ENCODE data around the gene ROGDI.
"Not testable (repeated sequence)": the region's sequence is repeated elsewhere in the genome, so short reads cannot be mapped to it uniquely, and the experiment has no call there.

Gene ROGDI

GRCh38 chr16:4792951-4793513 is 9.4 kb downstream of the ROGDI start:
- no peaks in the 10 kb centered on the region for H3K9me3 ChIP-seq (ENCODE audit: control insufficient read depth, insufficient read depth, low read length)
- no peaks in the 10 kb centered on the region for H3K4me1 ChIP-seq (ENCODE audit: control insufficient read depth, insufficient read depth, low read length)
- no peak for DNase-seq (ENCODE audit: low read depth, low spot score)
- no peaks in the 10 kb centered on the region for H3K36me3 ChIP-seq (ENCODE audit: control insufficient read depth, insufficient read depth, low read length)
- no peak overlapping the region for H3K4me3 ChIP-seq (ENCODE audit: low read length)
- no peak overlapping the region for H3K27ac ChIP-seq (ENCODE audit: low read length)
- WGBS (ENCODE audit: insufficient coverage, insufficient read length): no CpG with 5 or more reads among the region's 13 CpGs
- no peaks in the 10 kb centered on the region for H3K27me3 ChIP-seq (ENCODE audit: control insufficient read depth, insufficient read depth, low read length)

GRCh38 chr16:4790871-4791270 is 11.6 kb downstream of the ROGDI start:
- no peak overlapping the region for H3K4me3 ChIP-seq (ENCODE audit: low read length)
- H3K36me3 ChIP-seq (ENCODE audit: control insufficient read depth, insufficient read depth, low read length): no peaks in the 10 kb centered on the region
- H3K4me1 ChIP-seq (ENCODE audit: control insufficient read depth, insufficient read depth, low read length): no peaks in the 10 kb centered on the region
- no peak overlapping the region for H3K27ac ChIP-seq (ENCODE audit: low read length)
- no peak for DNase-seq (ENCODE audit: low read depth, low spot score)
- no peaks in the 10 kb centered on the region for H3K27me3 ChIP-seq (ENCODE audit: control insufficient read depth, insufficient read depth, low read length)
- H3K9me3 ChIP-seq (ENCODE audit: control insufficient read depth, insufficient read depth, low read length): no peaks in the 10 kb centered on the region
- WGBS (ENCODE audit: insufficient coverage, insufficient read length): no CpG with 5 or more reads among the region's 10 CpGs

- H3K27me3 ChIP-seq (ENCODE audit: control insufficient read depth, insufficient read depth, low read length): no peaks in the 10 kb centered on the region
- no peak overlapping the region for H3K4me3 ChIP-seq (ENCODE audit: low read length)
- H3K27ac ChIP-seq (ENCODE audit: low read length): no peak overlapping the region
- WGBS (ENCODE audit: insufficient coverage, insufficient read length): no CpG with 5 or more reads among the region's 10 CpGs
- no peak for DNase-seq (ENCODE audit: low read depth, low spot score)
- no peaks in the 10 kb centered on the region for H3K36me3 ChIP-seq (ENCODE audit: control insufficient read depth, insufficient read depth, low read length)
- no peaks in the 10 kb centered on the region for H3K4me1 ChIP-seq (ENCODE audit: control insufficient read depth, insufficient read depth, low read length)
- H3K9me3 ChIP-seq (ENCODE audit: control insufficient read depth, insufficient read depth, low read length): no peaks in the 10 kb centered on the region
Observed at GRCh38 chr16:4790261-4790660, 12.2 kb downstream of the ROGDI start.

GRCh38 chr16:4788910-4789309 is 13.5 kb downstream of the ROGDI start:
- Histone ChIP-seq H3K36me3 (ENCODE audit: control insufficient read depth, insufficient read depth, low read length) (no peaks in the 10 kb centered on the region), H3K4me3 (ENCODE audit: low read length) (no peak overlapping the region), H3K4me1 (ENCODE audit: control insufficient read depth, insufficient read depth, low read length) (no peaks in the 10 kb centered on the region), H3K27me3 (ENCODE audit: control insufficient read depth, insufficient read depth, low read length) (no peaks in the 10 kb centered on the region), H3K27ac (ENCODE audit: low read length) (no peak overlapping the region), H3K9me3 (ENCODE audit: control insufficient read depth, insufficient read depth, low read length) (no peaks in the 10 kb centered on the region)
- no CpG with 5 or more reads among the region's 7 CpGs for WGBS (ENCODE audit: insufficient coverage, insufficient read length)
- no peak for DNase-seq (ENCODE audit: low read depth, low spot score)

- DNase-seq (ENCODE audit: low read depth, low spot score): no peak
- no peak overlapping the region for H3K27ac ChIP-seq (ENCODE audit: low read length)
- no peak overlapping the region for H3K4me3 ChIP-seq (ENCODE audit: low read length)
- no peaks in the 10 kb centered on the region for H3K36me3 ChIP-seq (ENCODE audit: control insufficient read depth, insufficient read depth, low read length)
- WGBS (ENCODE audit: insufficient coverage, insufficient read length): no CpG with 5 or more reads among the region's 9 CpGs
- H3K9me3 ChIP-seq (ENCODE audit: control insufficient read depth, insufficient read depth, low read length): no peaks in the 10 kb centered on the region
- no peaks in the 10 kb centered on the region for H3K4me1 ChIP-seq (ENCODE audit: control insufficient read depth, insufficient read depth, low read length)
- no peaks in the 10 kb centered on the region for H3K27me3 ChIP-seq (ENCODE audit: control insufficient read depth, insufficient read depth, low read length)
Observed at GRCh38 chr16:4788489-4788889, 13.9 kb downstream of the ROGDI start.

GRCh38 chr16:4787627-4788482 is 14.6 kb downstream of the ROGDI start, which contains the start of gene SEPTIN12:
Gene SEPTIN12, minus strand, starts transcription at chr16:4788345. Its CDS starts 700 bp downstream, at chr16:4787645.
- H3K4me1 ChIP-seq (ENCODE audit: control insufficient read depth, insufficient read depth, low read length): no peaks in the 10 kb centered on the region
- no peaks in the 10 kb centered on the region for H3K9me3 ChIP-seq (ENCODE audit: control insufficient read depth, insufficient read depth, low read length)
- no CpG with 5 or more reads among the region's 14 CpGs for WGBS (ENCODE audit: insufficient coverage, insufficient read length)
- H3K36me3 ChIP-seq (ENCODE audit: control insufficient read depth, insufficient read depth, low read length): no peaks in the 10 kb centered on the region
- H3K4me3 ChIP-seq (ENCODE audit: low read length): no peak within 1 kb of the TSS
- H3K27me3 ChIP-seq (ENCODE audit: control insufficient read depth, insufficient read depth, low read length): no peaks in the 10 kb centered on the region
- no peak for DNase-seq (ENCODE audit: low read depth, low spot score)
- no peak within 1 kb of the TSS for H3K27ac ChIP-seq (ENCODE audit: low read length)

GRCh38 chr16:4787068-4787467 is 15.4 kb downstream of the ROGDI start:
- H3K36me3 ChIP-seq (ENCODE audit: control insufficient read depth, insufficient read depth, low read length): no peaks in the 10 kb centered on the region
- no peak for DNase-seq (ENCODE audit: low read depth, low spot score)
- no peaks in the 10 kb centered on the region for H3K27me3 ChIP-seq (ENCODE audit: control insufficient read depth, insufficient read depth, low read length)
- no CpG with 5 or more reads among the region's 8 CpGs for WGBS (ENCODE audit: insufficient coverage, insufficient read length)
- H3K9me3 ChIP-seq (ENCODE audit: control insufficient read depth, insufficient read depth, low read length): no peaks in the 10 kb centered on the region
- no peak overlapping the region for H3K4me3 ChIP-seq (ENCODE audit: low read length)
- no peaks in the 10 kb centered on the region for H3K4me1 ChIP-seq (ENCODE audit: control insufficient read depth, insufficient read depth, low read length)
- no peak overlapping the region for H3K27ac ChIP-seq (ENCODE audit: low read length)

GRCh38 chr16:4785758-4786433 is 16.5 kb downstream of the ROGDI start:
- DNase-seq (ENCODE audit: low read depth, low spot score): no peak
- no peak overlapping the region for H3K4me3 ChIP-seq (ENCODE audit: low read length)

GRCh38 chr16:4784444-4784987 is 17.9 kb downstream of the ROGDI start:
- WGBS (ENCODE audit: insufficient coverage, insufficient read length): no CpG with 5 or more reads among the region's 14 CpGs
- H3K4me3 ChIP-seq (ENCODE audit: low read length); H3K27ac ChIP-seq (ENCODE audit: low read length): not testable (repeated sequence)

More at GRCh38 chr16:4785758-4786433, 16.5 kb downstream of the ROGDI start:
- no peak overlapping the region for H3K27ac ChIP-seq (ENCODE audit: low read length)
- no CpG with 5 or more reads among the region's 23 CpGs for WGBS (ENCODE audit: insufficient coverage, insufficient read length)
- no peaks in the 10 kb centered on the region for H3K36me3 ChIP-seq (ENCODE audit: control insufficient read depth, insufficient read depth, low read length)
- H3K9me3 ChIP-seq (ENCODE audit: control insufficient read depth, insufficient read depth, low read length): no peaks in the 10 kb centered on the region
- H3K4me1 ChIP-seq (ENCODE audit: control insufficient read depth, insufficient read depth, low read length): no peaks in the 10 kb centered on the region
- H3K27me3 ChIP-seq (ENCODE audit: control insufficient read depth, insufficient read depth, low read length): no peaks in the 10 kb centered on the region

GRCh38 chr16:4783951-4784336 is 18.5 kb downstream of the ROGDI start:
- DNase-seq (ENCODE audit: low read depth, low spot score): no peak
- H3K4me3 ChIP-seq (ENCODE audit: low read length): no peak overlapping the region
- no peak overlapping the region for H3K27ac ChIP-seq (ENCODE audit: low read length)
- H3K36me3 ChIP-seq (ENCODE audit: control insufficient read depth, insufficient read depth, low read length): no peaks in the 10 kb centered on the region
- H3K9me3 ChIP-seq (ENCODE audit: control insufficient read depth, insufficient read depth, low read length): no peaks in the 10 kb centered on the region
- H3K27me3 ChIP-seq (ENCODE audit: control insufficient read depth, insufficient read depth, low read length): no peaks in the 10 kb centered on the region
- no peaks in the 10 kb centered on the region for H3K4me1 ChIP-seq (ENCODE audit: control insufficient read depth, insufficient read depth, low read length)
- no CpG with 5 or more reads among the region's 16 CpGs for WGBS (ENCODE audit: insufficient coverage, insufficient read length)

More at GRCh38 chr16:4784444-4784987, 17.9 kb downstream of the ROGDI start:
- not testable (repeated sequence) for DNase-seq (ENCODE audit: low read depth, low spot score); H3K4me1 ChIP-seq (ENCODE audit: control insufficient read depth, insufficient read depth, low read length); H3K9me3 ChIP-seq (ENCODE audit: control insufficient read depth, insufficient read depth, low read length); H3K27me3 ChIP-seq (ENCODE audit: control insufficient read depth, insufficient read depth, low read length); H3K36me3 ChIP-seq (ENCODE audit: control insufficient read depth, insufficient read depth, low read length)
